Liver (tissue), 3 donors: ENCODE results near the gene DBNDD2.

Experiments used
- RAD21 ChIP-seq, 2 donors: IDR thresholded peaks; 2 replicates each; pipeline ENCODE4 v1.6.1; 2016; ENCODE audit warnings: antibody characterized with exemption in 2 of 2, mild to moderate bottlenecking in 2 of 2
- YY1 ChIP-seq: IDR thresholded peaks from 2 replicates; pipeline ENCODE4 v1.6.1; 2016; ENCODE audit warnings: antibody characterized with exemption, mild to moderate bottlenecking
- TF ChIP-seq, protein P1 (sequence below): IDR thresholded peaks from 2 replicates; pipeline ENCODE4 v1.6.1; 2016; ENCODE audit warnings: antibody characterized with exemption
- TF ChIP-seq, protein P2 (sequence below): IDR thresholded peaks from 2 replicates; pipeline ENCODE4 v1.6.1; 2016; ENCODE audit warnings: antibody characterized with exemption
- TF ChIP-seq, protein P3 (sequence below): fragments of 150-350 bp; IDR thresholded peaks from 2 replicates; pipeline ENCODE4 v1.5.1; 2017; ENCODE audit warnings: improper control_type of control experiment, low read depth, low read length; ENCODE audit not compliant: missing input control
- donor health status: healthy.
- donor health status: healthy.

DNA sequence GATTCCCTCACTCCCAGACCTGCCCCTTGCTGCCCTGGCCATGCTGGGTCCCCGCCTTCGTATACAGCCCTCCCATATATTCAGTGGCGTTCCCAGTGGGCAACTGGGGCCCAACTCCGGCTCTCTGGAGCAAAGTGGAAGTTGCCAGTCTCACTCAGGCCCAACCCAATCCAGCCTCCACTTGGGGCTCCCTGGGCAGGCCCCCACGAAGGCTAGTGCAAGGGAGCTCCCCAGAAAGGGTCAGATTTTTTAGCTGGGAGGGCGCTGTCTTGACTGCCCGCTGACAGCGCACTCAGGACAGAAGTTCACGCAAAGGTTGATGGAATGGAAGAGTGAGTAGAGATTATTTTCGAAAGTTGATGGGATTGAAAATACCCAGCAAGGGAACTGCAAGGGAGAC, 35.8 kb upstream of the DBNDD2 start:
- TF ChIP-seq, protein P1, sequence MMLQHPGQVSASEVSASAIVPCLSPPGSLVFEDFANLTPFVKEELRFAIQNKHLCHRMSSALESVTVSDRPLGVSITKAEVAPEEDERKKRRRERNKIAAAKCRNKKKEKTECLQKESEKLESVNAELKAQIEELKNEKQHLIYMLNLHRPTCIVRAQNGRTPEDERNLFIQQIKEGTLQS: no peak
- TF ChIP-seq, protein P2, sequence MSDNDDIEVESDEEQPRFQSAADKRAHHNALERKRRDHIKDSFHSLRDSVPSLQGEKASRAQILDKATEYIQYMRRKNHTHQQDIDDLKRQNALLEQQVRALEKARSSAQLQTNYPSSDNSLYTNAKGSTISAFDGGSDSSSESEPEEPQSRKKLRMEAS: no peak
- TF ChIP-seq, protein P3, sequence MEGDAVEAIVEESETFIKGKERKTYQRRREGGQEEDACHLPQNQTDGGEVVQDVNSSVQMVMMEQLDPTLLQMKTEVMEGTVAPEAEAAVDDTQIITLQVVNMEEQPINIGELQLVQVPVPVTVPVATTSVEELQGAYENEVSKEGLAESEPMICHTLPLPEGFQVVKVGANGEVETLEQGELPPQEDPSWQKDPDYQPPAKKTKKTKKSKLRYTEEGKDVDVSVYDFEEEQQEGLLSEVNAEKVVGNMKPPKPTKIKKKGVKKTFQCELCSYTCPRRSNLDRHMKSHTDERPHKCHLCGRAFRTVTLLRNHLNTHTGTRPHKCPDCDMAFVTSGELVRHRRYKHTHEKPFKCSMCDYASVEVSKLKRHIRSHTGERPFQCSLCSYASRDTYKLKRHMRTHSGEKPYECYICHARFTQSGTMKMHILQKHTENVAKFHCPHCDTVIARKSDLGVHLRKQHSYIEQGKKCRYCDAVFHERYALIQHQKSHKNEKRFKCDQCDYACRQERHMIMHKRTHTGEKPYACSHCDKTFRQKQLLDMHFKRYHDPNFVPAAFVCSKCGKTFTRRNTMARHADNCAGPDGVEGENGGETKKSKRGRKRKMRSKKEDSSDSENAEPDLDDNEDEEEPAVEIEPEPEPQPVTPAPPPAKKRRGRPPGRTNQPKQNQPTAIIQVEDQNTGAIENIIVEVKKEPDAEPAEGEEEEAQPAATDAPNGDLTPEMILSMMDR: no peak
- no peak for TF ChIP-seq YY1
- TF ChIP-seq RAD21 (IDR thresholded peaks at IDR 0.05): no peak
